ENCODE measurements around the gene PYGO1. TPM values are rescaled to one million over a fixed set of nuclear protein-coding genes. Genes with fewer than 3 reads are reported as not detected.

Gene PYGO1, protein sequence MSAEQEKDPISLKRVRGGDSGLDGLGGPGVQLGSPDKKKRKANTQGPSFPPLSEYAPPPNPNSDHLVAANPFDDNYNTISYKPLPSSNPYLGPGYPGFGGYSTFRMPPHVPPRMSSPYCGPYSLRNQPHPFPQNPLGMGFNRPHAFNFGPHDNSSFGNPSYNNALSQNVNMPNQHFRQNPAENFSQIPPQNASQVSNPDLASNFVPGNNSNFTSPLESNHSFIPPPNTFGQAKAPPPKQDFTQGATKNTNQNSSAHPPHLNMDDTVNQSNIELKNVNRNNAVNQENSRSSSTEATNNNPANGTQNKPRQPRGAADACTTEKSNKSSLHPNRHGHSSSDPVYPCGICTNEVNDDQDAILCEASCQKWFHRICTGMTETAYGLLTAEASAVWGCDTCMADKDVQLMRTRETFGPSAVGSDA
- total RNA-seq: 3.0 and 5.9 TPM in 2 replicates

DNA sequence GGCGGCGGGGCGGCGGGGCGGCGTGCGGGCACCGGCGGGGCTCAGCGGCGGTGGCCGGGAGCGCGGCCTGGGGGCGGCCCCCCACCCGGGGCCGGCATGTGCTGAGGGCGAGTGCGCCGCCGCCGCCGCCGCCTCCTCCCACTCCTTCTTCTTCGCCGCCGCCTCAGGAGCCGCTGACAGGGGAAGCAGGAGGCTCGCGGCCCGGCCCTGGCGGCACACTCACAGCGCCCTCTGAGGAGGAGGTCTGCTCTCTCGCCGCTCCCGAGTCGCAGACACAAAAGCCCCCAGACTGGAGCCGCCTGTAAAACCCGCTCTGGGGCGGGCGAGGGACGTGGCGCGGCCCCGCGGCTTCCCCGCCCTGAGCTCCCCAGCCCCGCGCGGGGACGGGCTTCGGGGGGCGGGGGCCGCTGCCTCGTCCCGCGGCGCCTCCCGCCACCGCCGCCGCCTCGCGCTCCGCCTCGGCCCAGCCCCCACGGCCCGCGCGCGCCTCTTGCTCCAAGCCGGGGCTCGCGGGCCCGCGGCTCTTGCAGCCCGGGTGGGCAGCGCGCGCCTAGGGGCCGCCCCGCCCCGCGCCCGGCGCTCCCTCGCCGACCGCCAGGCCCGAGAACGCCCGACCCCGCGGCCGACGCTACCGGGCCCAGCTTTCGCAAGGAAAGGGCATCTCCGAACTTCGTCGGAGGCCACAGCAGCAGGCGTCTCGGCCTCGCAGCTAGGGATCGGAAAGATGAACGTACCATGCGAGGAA is at the start of gene PYGO1:
TSS of gene PYGO1 (minus strand) at position 276 of the 745 bp plus-strand sequence. CDS start 462 bp downstream, outside the sequence.

Other genes with a start within 250 kb of the PYGO1 start
- gene CCPG1, start 180.0 kb downstream of the PYGO1 start, total RNA-seq: 11.1 and 12.3 TPM in 2 replicates
- 2.4 and 3.4 TPM in 2 replicates for gene PIERCE2, start 179.8 kb downstream of the PYGO1 start, total RNA-seq
- gene DNAAF4, start 80.1 kb downstream of the PYGO1 start, total RNA-seq: 0.50 and 0.74 TPM in 2 replicates
- gene PRTG, start 154.8 kb upstream of the PYGO1 start, total RNA-seq: 3.4 and 4.2 TPM in 2 replicates

Measured in bronchus fibroblast of lung (primary cell).